ENCODE data around the gene STPG4.
"Not testable (repeated sequence)": the region's sequence is repeated elsewhere in the genome, so short reads cannot be mapped to it uniquely, and the experiment has no call there.

The STPG4 gene

GRCh38 chr2:47172922-47173695 lies 18.0 kb upstream of the STPG4 start:
- DNase-seq, result no peak

GRCh38 chr2:47172156-47172921 lies 17.2 kb upstream of the STPG4 start:
- no peak for DNase-seq

- no peak for DNase-seq
Measured at GRCh38 chr2:47169784-47170183, 14.7 kb upstream of the STPG4 start.

- DNase-seq, result not testable (repeated sequence)
Measured at GRCh38 chr2:47168895-47169294, 13.8 kb upstream of the STPG4 start.

GRCh38 chr2:47167149-47167548 lies 12.0 kb upstream of the STPG4 start:
- no peak for DNase-seq

- no peak for DNase-seq
Measured at GRCh38 chr2:47165001-47165555, 10.0 kb upstream of the STPG4 start.

- DNase-seq, result no peak
Measured at GRCh38 chr2:47162780-47163179, 7.7 kb upstream of the STPG4 start.

GRCh38 chr2:47161475-47161874 lies 6.4 kb upstream of the STPG4 start:
- no peak for DNase-seq

- no peak for DNase-seq
Measured at GRCh38 chr2:47160660-47161059, 5.6 kb upstream of the STPG4 start.

GRCh38 chr2:47160211-47160610 lies 5.1 kb upstream of the STPG4 start:
- no peak for DNase-seq

GRCh38 chr2:47159627-47160026 lies 4.5 kb upstream of the STPG4 start:
- DNase-seq, result no peak

GRCh38 chr2:47158576-47158975 lies 3.5 kb upstream of the STPG4 start:
- no peak for DNase-seq

GRCh38 chr2:47152803-47153202 lies 2.3 kb downstream of the STPG4 start:
- DNase-seq, result no peak

- DNase-seq, result no peak
Measured at GRCh38 chr2:47150175-47150574, 4.9 kb downstream of the STPG4 start.

- DNase-seq, result no peak
Measured at GRCh38 chr2:47147021-47147420, 8.1 kb downstream of the STPG4 start.

- no peak for DNase-seq
Measured at GRCh38 chr2:47145466-47145865, 9.6 kb downstream of the STPG4 start.

- DNase-seq, result no peak
Measured at GRCh38 chr2:47141520-47141919, 13.6 kb downstream of the STPG4 start.

- no peak for DNase-seq
Measured at GRCh38 chr2:47134386-47135090, 20.6 kb downstream of the STPG4 start.

- DNase-seq, result no peak
Measured at GRCh38 chr2:47133046-47133445, 22.1 kb downstream of the STPG4 start.

- no peak for DNase-seq
Measured at GRCh38 chr2:47129191-47129706, 25.9 kb downstream of the STPG4 start.

- DNase-seq, result no peak
Measured at GRCh38 chr2:47128705-47129104, 26.4 kb downstream of the STPG4 start.

- DNase-seq, result no peak
Measured at GRCh38 chr2:47127862-47128543, 27.1 kb downstream of the STPG4 start.

- no peak for DNase-seq
Measured at GRCh38 chr2:47126783-47127182, 28.3 kb downstream of the STPG4 start.

All from activated CD4-positive, alpha-beta T cell treated with anti-CD3 and anti-CD28 coated beads, Interleukin-2, amount 50 U/mL, for 1 hour (primary cell).